GM12872 (cell line): ENCODE data around the gene SRPX2.

ENCODE experiments used
- CTCF ChIP-seq: IDR thresholded peaks from 3 replicates; pipeline ENCODE4 v1.5.1; 2011; ENCODE audit warnings: low read depth, mild to moderate bottlenecking, low read length, moderate library complexity; ENCODE audit not compliant: insufficient read depth

SRPX2 gene

GRCh38 chrX:100685284-100685996 lies 41.4 kb downstream of the SRPX2 start:
- TF ChIP-seq CTCF: peak; percentile 80

GRCh38 chrX:100685997-100686305 lies 42.0 kb downstream of the SRPX2 start:
- no peak for TF ChIP-seq CTCF

GRCh38 chrX:100687128-100687527 lies 43.1 kb downstream of the SRPX2 start:
- TF ChIP-seq CTCF: no peak

GRCh38 chrX:100687546-100687945 lies 43.5 kb downstream of the SRPX2 start:
- TF ChIP-seq CTCF: no peak

GRCh38 chrX:100695302-100695701 lies 51.3 kb downstream of the SRPX2 start:
- no peak for TF ChIP-seq CTCF

- no peak for TF ChIP-seq CTCF
Observed at GRCh38 chrX:100695991-100696390, 52.0 kb downstream of the SRPX2 start.

GRCh38 chrX:100696699-100697351 lies 52.8 kb downstream of the SRPX2 start:
- TF ChIP-seq CTCF: no peak
